ENCODE measurements around the gene FRMPD4.

DNA sequence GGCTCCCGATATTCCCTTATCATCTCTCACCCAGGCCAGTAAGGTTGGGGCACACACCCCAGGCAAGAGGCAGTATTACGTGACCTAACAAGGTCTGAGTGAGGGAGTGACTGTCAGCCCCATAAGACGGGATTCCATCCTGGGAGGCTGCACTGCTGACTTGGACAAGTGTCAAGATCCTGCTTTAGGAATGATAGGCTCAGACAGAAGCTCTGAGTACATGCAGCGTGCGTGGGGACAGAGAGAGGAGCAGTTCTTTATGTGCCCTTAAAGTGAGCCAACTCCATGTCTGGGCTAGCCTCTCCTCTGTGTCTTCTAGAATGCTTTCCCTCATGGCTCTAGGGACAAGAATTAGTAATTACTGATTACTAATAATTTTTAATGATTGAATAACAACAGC, 510.7 kb downstream of the FRMPD4 start:
- TF ChIP-seq, protein P1, sequence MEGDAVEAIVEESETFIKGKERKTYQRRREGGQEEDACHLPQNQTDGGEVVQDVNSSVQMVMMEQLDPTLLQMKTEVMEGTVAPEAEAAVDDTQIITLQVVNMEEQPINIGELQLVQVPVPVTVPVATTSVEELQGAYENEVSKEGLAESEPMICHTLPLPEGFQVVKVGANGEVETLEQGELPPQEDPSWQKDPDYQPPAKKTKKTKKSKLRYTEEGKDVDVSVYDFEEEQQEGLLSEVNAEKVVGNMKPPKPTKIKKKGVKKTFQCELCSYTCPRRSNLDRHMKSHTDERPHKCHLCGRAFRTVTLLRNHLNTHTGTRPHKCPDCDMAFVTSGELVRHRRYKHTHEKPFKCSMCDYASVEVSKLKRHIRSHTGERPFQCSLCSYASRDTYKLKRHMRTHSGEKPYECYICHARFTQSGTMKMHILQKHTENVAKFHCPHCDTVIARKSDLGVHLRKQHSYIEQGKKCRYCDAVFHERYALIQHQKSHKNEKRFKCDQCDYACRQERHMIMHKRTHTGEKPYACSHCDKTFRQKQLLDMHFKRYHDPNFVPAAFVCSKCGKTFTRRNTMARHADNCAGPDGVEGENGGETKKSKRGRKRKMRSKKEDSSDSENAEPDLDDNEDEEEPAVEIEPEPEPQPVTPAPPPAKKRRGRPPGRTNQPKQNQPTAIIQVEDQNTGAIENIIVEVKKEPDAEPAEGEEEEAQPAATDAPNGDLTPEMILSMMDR (conservative IDR thresholded peaks at IDR 0.05; ENCODE audit: low read length), result no peak
- TF ChIP-seq EZH2phosphoT487 (IDR thresholded peaks at IDR 0.05; ENCODE audit: borderline replicate concordance), result no peak
